ENCODE results near the gene MCFD2.

GRCh38 chr2:46857871-46858701 is 57.5 kb downstream of the MCFD2 start:
- TF ChIP-seq POLR2A (IDR thresholded peaks at IDR 0.05; ENCODE audit: low read depth, low read length) (no peak), TAF1 (IDR thresholded peaks at IDR 0.05; ENCODE audit: low read depth, low read length) (no peak)
